Spleen (tissue), 7 donors: Measurements from ENCODE around the gene TTC7B.

Experiments used
- POLR2A ChIP-seq, 3 donors: fragments of 450-650 bp; IDR thresholded peaks; one replicate each; pipeline ENCODE4 v1.5.1; 2017; ENCODE audit warnings: antibody characterized with exemption in 3 of 3, mild to moderate bottlenecking in 1 of 3
- POLR2AphosphoS5 ChIP-seq, 3 donors: sonication (generic); formaldehyde crosslinking; IDR thresholded peaks; one replicate each; pipeline ENCODE4 v1.5.1; 2017; ENCODE audit warnings: antibody characterized with exemption in 3 of 3
- TF ChIP-seq, protein P1 (sequence below), 11 experiments: fragments of 200-600 bp in 7 of 11; fragments of 450-650 bp in 4 of 11; sonication (generic) in 4 of 11; IDR thresholded peaks in 8 of 11; conservative IDR thresholded peaks in 3 of 11; 1 replicate in 7 of 11; 2 replicates in 4 of 11; pipeline versions ENCODE4 v1.4.0 to v1.8.0; 2016 to 2021; ENCODE audit warnings: antibody characterized with exemption in 11 of 11, inconsistent platforms in 4 of 11, mild to moderate bottlenecking in 1 of 11
- donor health status: DM: no; HTN: no; CAD: no; lungs with moderate emphysema.
- donor health status: DM: no; HTN: no; CAD: no.
- donor health status: DM: no; HTN: no; CAD: no.

DNA sequence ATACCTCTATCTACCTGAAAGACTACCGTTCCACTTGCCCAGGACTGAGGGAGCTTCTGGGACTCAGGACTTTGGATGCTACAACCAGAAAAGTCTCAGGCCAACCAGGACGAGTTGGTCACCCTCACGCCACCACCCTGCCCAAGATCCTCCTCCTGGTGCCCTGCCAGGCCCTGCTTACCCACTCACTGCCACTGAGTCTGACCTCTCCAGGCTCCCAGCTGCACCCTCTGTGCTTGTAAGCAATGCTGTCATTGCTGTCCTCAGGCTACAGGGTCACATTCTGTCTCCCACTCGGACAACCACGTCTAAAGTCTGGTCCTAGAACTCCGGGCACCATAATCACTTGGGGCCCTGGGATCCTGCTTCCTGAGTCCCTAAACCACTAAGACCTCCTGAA is 9.2 kb downstream of the TTC7B start:
- no peak for TF ChIP-seq POLR2A (IDR thresholded peaks at IDR 0.05)
- TF ChIP-seq POLR2AphosphoS5 (IDR thresholded peaks at IDR 0.05) = no peak
- TF ChIP-seq, protein P1, sequence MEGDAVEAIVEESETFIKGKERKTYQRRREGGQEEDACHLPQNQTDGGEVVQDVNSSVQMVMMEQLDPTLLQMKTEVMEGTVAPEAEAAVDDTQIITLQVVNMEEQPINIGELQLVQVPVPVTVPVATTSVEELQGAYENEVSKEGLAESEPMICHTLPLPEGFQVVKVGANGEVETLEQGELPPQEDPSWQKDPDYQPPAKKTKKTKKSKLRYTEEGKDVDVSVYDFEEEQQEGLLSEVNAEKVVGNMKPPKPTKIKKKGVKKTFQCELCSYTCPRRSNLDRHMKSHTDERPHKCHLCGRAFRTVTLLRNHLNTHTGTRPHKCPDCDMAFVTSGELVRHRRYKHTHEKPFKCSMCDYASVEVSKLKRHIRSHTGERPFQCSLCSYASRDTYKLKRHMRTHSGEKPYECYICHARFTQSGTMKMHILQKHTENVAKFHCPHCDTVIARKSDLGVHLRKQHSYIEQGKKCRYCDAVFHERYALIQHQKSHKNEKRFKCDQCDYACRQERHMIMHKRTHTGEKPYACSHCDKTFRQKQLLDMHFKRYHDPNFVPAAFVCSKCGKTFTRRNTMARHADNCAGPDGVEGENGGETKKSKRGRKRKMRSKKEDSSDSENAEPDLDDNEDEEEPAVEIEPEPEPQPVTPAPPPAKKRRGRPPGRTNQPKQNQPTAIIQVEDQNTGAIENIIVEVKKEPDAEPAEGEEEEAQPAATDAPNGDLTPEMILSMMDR (IDR thresholded peaks at IDR 0.05 in 8 of 11, conservative IDR thresholded peaks at IDR 0.05 in 3 of 11) = no peak
